Stimulated activated naive CD8-positive, alpha-beta T cell treated with anti-CD3 and anti-CD28 coated beads, Interleukin-15, Interleukin-2, amounts not matched to agents 100 ng/mL and 50 ng/mL, for 24 hours (primary cell): ENCODE measurements around the gene CDC42BPA.

Experiments used
- H3K27ac Mint-ChIP-seq: one replicate; pipeline ENCODE4 v1.8.0; 2021; ENCODE audit warnings: mild to moderate bottlenecking, mixed read lengths
- H3K27me3 Mint-ChIP-seq: one replicate; pipeline ENCODE4 v1.8.0; 2021; ENCODE audit warnings: mixed read lengths
- H3K36me3 Mint-ChIP-seq: one replicate; pipeline ENCODE4 v1.8.0; 2021; ENCODE audit warnings: low read depth, mixed read lengths
- H3K4me1 Mint-ChIP-seq: one replicate; pipeline ENCODE4 v1.8.0; 2021; ENCODE audit warnings: low read depth, mixed read lengths
- H3K4me3 Mint-ChIP-seq: one replicate; pipeline ENCODE4 v1.8.0; 2021; ENCODE audit warnings: mild to moderate bottlenecking, mixed read lengths
- H3K9me3 Mint-ChIP-seq: one replicate; pipeline ENCODE4 v1.8.0; 2021; ENCODE audit warnings: mixed read lengths

CDC42BPA gene

GRCh38 chr1:226991920-226992319 lies 326.4 kb downstream of the CDC42BPA start:
- Mint-ChIP-seq H3K27ac (no peak overlapping the region), H3K4me1 (peaks cover 21% of the 10 kb centered on the region), H3K9me3 (no peaks in the 10 kb centered on the region), H3K36me3 (peaks cover 1% of the 10 kb centered on the region), H3K4me3 (no peak overlapping the region), H3K27me3 (no peaks in the 10 kb centered on the region)

- H3K4me3 Mint-ChIP-seq: no peak overlapping the region
Measured at GRCh38 chr1:226990133-226990716, 328.1 kb downstream of the CDC42BPA start.

GRCh38 chr1:226989085-226989920 lies 329.0 kb downstream of the CDC42BPA start:
- Mint-ChIP-seq H3K9me3 (no peaks in the 10 kb centered on the region), H3K4me3 (no peak overlapping the region), H3K36me3 (peaks cover 12% of the 10 kb centered on the region), H3K27me3 (no peaks in the 10 kb centered on the region), H3K4me1 (peaks cover 21% of the 10 kb centered on the region), H3K27ac (peak overlapping the region; percentile 81)

More at GRCh38 chr1:226990133-226990716, 328.1 kb downstream of the CDC42BPA start:
- no peaks in the 10 kb centered on the region for H3K9me3 Mint-ChIP-seq
- H3K36me3 Mint-ChIP-seq: peaks cover 12% of the 10 kb centered on the region
- peaks cover 21% of the 10 kb centered on the region for H3K4me1 Mint-ChIP-seq
- no peaks in the 10 kb centered on the region for H3K27me3 Mint-ChIP-seq
- H3K27ac Mint-ChIP-seq: peak overlapping the region; percentile 81

GRCh38 chr1:226988334-226988666 lies 330.0 kb downstream of the CDC42BPA start:
- no peaks in the 10 kb centered on the region for H3K27me3 Mint-ChIP-seq
- peaks cover 21% of the 10 kb centered on the region for H3K4me1 Mint-ChIP-seq
- no peaks in the 10 kb centered on the region for H3K9me3 Mint-ChIP-seq
- H3K36me3 Mint-ChIP-seq: peaks cover 12% of the 10 kb centered on the region
- no peak overlapping the region for H3K4me3 Mint-ChIP-seq
- H3K27ac Mint-ChIP-seq: no peak overlapping the region

GRCh38 chr1:226987623-226988333 lies 330.5 kb downstream of the CDC42BPA start:
- Mint-ChIP-seq H3K4me1 (peaks cover 21% of the 10 kb centered on the region), H3K9me3 (no peaks in the 10 kb centered on the region), H3K27me3 (no peaks in the 10 kb centered on the region), H3K27ac (no peak overlapping the region), H3K36me3 (peaks cover 12% of the 10 kb centered on the region), H3K4me3 (no peak overlapping the region)

GRCh38 chr1:226987179-226987536 lies 331.1 kb downstream of the CDC42BPA start:
- no peaks in the 10 kb centered on the region for H3K27me3 Mint-ChIP-seq
- H3K27ac Mint-ChIP-seq: no peak overlapping the region
- H3K9me3 Mint-ChIP-seq: no peaks in the 10 kb centered on the region
- H3K36me3 Mint-ChIP-seq: peaks cover 12% of the 10 kb centered on the region
- H3K4me1 Mint-ChIP-seq: peaks cover 21% of the 10 kb centered on the region
- H3K4me3 Mint-ChIP-seq: no peak overlapping the region

GRCh38 chr1:226986496-226987178 lies 331.7 kb downstream of the CDC42BPA start:
- peaks cover 21% of the 10 kb centered on the region for H3K4me1 Mint-ChIP-seq
- H3K9me3 Mint-ChIP-seq: no peaks in the 10 kb centered on the region
- no peak overlapping the region for H3K4me3 Mint-ChIP-seq
- H3K27me3 Mint-ChIP-seq: no peaks in the 10 kb centered on the region
- no peak overlapping the region for H3K27ac Mint-ChIP-seq
- H3K36me3 Mint-ChIP-seq: peaks cover 12% of the 10 kb centered on the region

- Mint-ChIP-seq H3K27me3 (no peaks in the 10 kb centered on the region), H3K9me3 (no peaks in the 10 kb centered on the region), H3K36me3 (peaks cover 12% of the 10 kb centered on the region), H3K27ac (no peak overlapping the region), H3K4me1 (peaks cover 21% of the 10 kb centered on the region), H3K4me3 (no peak overlapping the region)
Measured at GRCh38 chr1:226985839-226986463, 332.3 kb downstream of the CDC42BPA start.

- H3K27ac Mint-ChIP-seq: no peak overlapping the region
Measured at GRCh38 chr1:226985239-226985838, 333.0 kb downstream of the CDC42BPA start.

GRCh38 chr1:226984521-226985238 lies 333.6 kb downstream of the CDC42BPA start:
- Mint-ChIP-seq H3K4me3 (no peak overlapping the region), H3K36me3 (peaks cover 12% of the 10 kb centered on the region), H3K9me3 (no peaks in the 10 kb centered on the region), H3K27me3 (no peaks in the 10 kb centered on the region), H3K4me1 (peaks cover 9% of the 10 kb centered on the region), H3K27ac (no peak overlapping the region)

More at GRCh38 chr1:226985239-226985838, 333.0 kb downstream of the CDC42BPA start:
- Mint-ChIP-seq H3K36me3 (peaks cover 12% of the 10 kb centered on the region), H3K9me3 (no peaks in the 10 kb centered on the region), H3K4me3 (no peak overlapping the region), H3K27me3 (no peaks in the 10 kb centered on the region), H3K4me1 (peaks cover 16% of the 10 kb centered on the region)

- Mint-ChIP-seq H3K9me3 (no peaks in the 10 kb centered on the region), H3K27ac (no peak overlapping the region), H3K4me1 (peaks cover 3% of the 10 kb centered on the region), H3K36me3 (peaks cover 12% of the 10 kb centered on the region), H3K4me3 (no peak overlapping the region), H3K27me3 (no peaks in the 10 kb centered on the region)
Measured at GRCh38 chr1:226983992-226984364, 334.3 kb downstream of the CDC42BPA start.

- no peak overlapping the region for H3K4me3 Mint-ChIP-seq
- no peaks in the 10 kb centered on the region for H3K9me3 Mint-ChIP-seq
- no peaks in the 10 kb centered on the region for H3K4me1 Mint-ChIP-seq
- no peaks in the 10 kb centered on the region for H3K27me3 Mint-ChIP-seq
- peaks cover 12% of the 10 kb centered on the region for H3K36me3 Mint-ChIP-seq
- no peak overlapping the region for H3K27ac Mint-ChIP-seq
Measured at GRCh38 chr1:226983247-226983991, 334.9 kb downstream of the CDC42BPA start.

- H3K9me3 Mint-ChIP-seq: no peaks in the 10 kb centered on the region
- H3K36me3 Mint-ChIP-seq: peaks cover 12% of the 10 kb centered on the region
- H3K4me1 Mint-ChIP-seq: no peaks in the 10 kb centered on the region
- no peak overlapping the region for H3K27ac Mint-ChIP-seq
- H3K4me3 Mint-ChIP-seq: no peak overlapping the region
- H3K27me3 Mint-ChIP-seq: no peaks in the 10 kb centered on the region
Measured at GRCh38 chr1:226982451-226983177, 335.7 kb downstream of the CDC42BPA start.
